Measurements from ENCODE around the gene NR0B2. TPM values are rescaled to one million over a fixed set of nuclear protein-coding genes. Genes with fewer than 3 reads are reported as not detected.
"Not testable (repeated sequence)": the region's sequence is repeated elsewhere in the genome, so short reads cannot be mapped to it uniquely, and the experiment has no call there.

Gene NR0B2
- total RNA-seq, 1 donor: not detected

DNA sequence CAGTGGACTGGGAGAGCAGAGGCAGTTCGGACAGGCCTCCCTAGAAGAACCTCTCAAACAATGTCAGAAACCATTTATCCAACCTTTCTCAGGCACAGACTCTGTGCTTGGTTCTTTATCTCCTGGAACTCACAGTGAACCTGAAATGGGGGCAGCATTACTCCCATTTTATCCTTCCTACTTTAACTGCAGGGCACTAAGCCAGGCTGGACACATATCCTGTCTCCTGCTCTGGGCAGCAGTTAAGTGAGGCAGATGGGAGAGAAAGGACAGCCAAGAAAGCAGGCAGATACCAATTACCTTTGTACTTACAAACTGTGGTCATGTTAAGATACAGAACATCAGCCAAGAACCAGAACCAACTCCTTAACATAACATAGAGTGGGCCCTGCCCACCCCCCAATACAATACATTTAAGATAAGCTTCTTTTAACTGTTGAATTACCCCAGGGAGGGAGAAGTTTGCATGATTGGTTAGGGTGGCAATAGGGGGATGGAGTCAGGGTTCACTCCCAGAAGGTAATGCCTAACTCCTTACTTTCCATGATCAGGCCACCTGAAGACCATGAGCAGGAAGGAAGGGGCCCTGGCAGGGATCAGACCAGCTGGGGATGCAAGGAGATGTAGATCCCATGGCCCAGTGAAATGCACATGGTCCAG lies 35.6 kb upstream of the NR0B2 start:
- TF ChIP-seq, protein P1, sequence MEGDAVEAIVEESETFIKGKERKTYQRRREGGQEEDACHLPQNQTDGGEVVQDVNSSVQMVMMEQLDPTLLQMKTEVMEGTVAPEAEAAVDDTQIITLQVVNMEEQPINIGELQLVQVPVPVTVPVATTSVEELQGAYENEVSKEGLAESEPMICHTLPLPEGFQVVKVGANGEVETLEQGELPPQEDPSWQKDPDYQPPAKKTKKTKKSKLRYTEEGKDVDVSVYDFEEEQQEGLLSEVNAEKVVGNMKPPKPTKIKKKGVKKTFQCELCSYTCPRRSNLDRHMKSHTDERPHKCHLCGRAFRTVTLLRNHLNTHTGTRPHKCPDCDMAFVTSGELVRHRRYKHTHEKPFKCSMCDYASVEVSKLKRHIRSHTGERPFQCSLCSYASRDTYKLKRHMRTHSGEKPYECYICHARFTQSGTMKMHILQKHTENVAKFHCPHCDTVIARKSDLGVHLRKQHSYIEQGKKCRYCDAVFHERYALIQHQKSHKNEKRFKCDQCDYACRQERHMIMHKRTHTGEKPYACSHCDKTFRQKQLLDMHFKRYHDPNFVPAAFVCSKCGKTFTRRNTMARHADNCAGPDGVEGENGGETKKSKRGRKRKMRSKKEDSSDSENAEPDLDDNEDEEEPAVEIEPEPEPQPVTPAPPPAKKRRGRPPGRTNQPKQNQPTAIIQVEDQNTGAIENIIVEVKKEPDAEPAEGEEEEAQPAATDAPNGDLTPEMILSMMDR (IDR thresholded peaks at IDR 0.05; ENCODE audit: insufficient read depth, low read length): no peak
- no peak overlapping the region for H3K4me3 ChIP-seq (ENCODE audit: low read depth, low read length)
- peak; percentile 38 for DNase-seq (ENCODE audit: low read depth)

DNA sequence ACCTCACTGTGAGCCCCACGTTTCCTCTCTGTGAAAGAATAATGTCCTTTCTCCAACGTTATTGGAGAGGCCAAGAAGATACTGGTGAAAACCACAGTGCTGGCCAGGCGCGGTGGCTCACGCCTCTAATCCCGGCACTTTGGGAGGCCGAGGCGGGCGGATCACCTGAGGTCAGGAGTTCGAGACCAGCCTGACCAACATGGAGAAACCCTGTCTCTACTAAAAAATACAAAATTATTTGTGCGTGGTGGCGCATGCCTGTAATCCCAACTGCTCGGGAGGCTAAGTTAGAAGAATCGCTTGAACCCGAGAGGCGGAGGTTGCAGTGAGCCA lies 34.9 kb upstream of the NR0B2 start:
- H3K4me3 ChIP-seq (ENCODE audit: low read depth, low read length); DNase-seq (ENCODE audit: low read depth): not testable (repeated sequence)

DNA sequence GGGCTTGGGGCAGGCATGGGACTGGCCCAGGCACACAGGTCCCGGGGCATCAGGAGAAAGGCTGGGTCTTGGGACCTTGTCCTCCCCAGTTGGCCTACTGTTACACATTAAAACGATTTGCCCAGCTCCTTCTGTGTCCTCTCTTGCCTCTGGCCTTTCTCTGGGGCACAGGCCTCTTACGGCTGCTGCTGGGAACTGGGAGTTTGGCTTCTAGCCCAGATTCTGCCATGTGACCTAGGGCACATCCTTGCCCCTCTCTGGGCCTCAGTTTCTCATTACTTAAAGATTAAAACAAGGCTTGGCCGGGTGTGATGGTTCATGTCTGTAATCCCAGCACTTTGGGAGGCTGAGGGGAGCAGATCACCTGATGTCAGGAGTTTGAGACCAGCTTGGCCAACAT lies 32.5 kb upstream of the NR0B2 start:
- no peak overlapping the region for H3K4me3 ChIP-seq (ENCODE audit: low read depth, low read length)
- TF ChIP-seq, protein P1 (IDR thresholded peaks at IDR 0.05; ENCODE audit: insufficient read depth, low read length): no peak
- no peak for DNase-seq (ENCODE audit: low read depth)

DNA sequence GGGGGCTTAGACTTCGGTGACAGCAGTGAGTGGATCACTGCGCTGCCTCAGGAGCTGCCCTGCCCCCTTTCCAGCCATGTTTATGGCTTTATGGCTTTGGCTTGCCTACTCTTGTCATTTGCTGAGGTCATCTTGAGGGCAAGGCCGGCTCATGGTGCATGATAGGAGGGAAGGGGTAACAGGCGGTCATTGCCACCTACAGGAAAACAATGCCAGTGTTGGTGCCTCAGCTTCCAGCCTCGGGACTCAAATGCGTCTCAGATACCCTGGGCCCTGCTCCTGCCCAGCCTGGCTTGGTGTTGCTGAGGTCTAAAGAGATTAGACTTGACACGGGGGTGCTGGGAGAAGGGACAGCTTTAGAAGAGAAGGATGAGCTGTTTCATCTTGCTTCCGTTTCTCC lies 32.0 kb upstream of the NR0B2 start:
- no peak for DNase-seq (ENCODE audit: low read depth)
- TF ChIP-seq, protein P1 (IDR thresholded peaks at IDR 0.05; ENCODE audit: insufficient read depth, low read length): no peak

DNA sequence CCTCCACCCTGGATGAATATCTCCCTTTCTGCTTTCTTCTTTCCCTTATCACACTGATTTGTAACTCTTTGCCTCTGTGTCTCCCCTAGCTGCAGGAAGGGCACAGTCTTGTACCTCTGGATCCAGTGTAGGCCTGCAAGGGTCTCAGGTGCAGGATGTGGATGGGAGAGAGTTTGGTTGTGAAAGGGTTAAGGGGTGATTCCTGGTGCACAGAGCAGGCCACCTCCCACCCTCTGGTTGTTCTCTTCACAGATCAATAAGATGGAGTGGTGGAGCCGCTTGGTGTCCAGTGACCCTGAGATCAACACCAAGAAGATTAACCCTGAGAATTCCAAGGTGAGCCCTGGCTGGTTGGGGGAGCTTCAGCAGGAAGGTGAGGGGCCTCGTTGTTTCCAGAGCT lies 31.4 kb upstream of the NR0B2 start:
- no peak for DNase-seq (ENCODE audit: low read depth)
- H3K4me3 ChIP-seq (ENCODE audit: low read depth, low read length): no peak overlapping the region
- TF ChIP-seq, protein P1 (IDR thresholded peaks at IDR 0.05; ENCODE audit: insufficient read depth, low read length): no peak

More for the DNA sequence above, 32.0 kb upstream of the NR0B2 start:
- no peak overlapping the region for H3K4me3 ChIP-seq (ENCODE audit: low read depth, low read length)

DNA sequence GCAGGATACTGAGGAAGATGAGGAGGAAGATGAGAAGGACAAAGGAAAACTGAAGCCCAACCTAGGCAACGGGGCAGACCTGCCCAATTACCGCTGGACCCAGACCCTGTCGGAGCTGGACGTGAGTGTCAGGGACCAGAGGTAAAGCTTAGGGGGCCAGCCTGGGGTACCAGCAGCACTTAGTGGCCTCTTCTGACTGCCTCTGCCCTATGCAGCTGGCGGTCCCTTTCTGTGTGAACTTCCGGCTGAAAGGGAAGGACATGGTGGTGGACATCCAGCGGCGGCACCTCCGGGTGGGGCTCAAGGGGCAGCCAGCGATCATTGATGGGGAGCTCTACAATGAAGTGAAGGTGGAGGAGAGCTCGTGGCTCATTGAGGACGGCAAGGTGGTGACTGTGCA lies 28.9 kb upstream of the NR0B2 start:
- TF ChIP-seq, protein P1 (IDR thresholded peaks at IDR 0.05; ENCODE audit: insufficient read depth, low read length): no peak

DNA sequence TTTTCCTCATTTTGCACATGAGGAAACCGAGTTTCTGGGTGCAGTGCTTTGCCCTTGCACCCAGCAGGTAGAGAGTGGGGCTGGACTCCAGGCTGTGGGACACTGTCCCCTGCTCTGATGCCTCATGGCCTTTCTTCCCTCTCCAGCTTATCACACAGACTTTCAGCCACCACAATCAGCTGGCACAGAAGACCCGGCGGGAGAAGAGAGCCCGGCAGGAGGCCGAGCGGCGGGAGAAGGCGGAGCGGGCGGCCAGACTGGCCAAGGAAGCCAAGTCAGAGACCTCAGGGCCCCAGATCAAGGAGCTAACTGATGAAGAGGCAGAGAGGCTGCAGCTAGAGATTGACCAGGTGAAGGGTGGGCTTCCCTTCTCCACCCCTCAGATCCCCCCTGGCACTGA lies 27.5 kb upstream of the NR0B2 start:
- H3K4me3 ChIP-seq (ENCODE audit: low read depth, low read length): no peak overlapping the region
- TF ChIP-seq, protein P1 (IDR thresholded peaks at IDR 0.05; ENCODE audit: insufficient read depth, low read length): no peak
- no peak for DNase-seq (ENCODE audit: low read depth)

More for the DNA sequence above, 28.9 kb upstream of the NR0B2 start:
- DNase-seq (ENCODE audit: low read depth): no peak
- H3K4me3 ChIP-seq (ENCODE audit: low read depth, low read length): no peak overlapping the region

Measured in fibroblast of the aortic adventitia (primary cell).